Measurements from ENCODE around the gene PSMB4. TPM values are rescaled to one million over a fixed set of nuclear protein-coding genes. Genes with fewer than 3 reads are reported as not detected.

Gene PSMB4
- total and polyA plus RNA-seq, 2 experiments from 2014 or later, result 348 to 417 TPM

- Histone ChIP-seq H3K27me3 (ENCODE audit: insufficient read depth) (no peaks in the 10 kb centered on the region), H3F3A (replicated peaks; ENCODE audit: low read depth) (no peaks in the 10 kb centered on the region; the same call in 1 of the 2 replicates), H3K4me1 (ENCODE audit: insufficient read depth) (no peaks in the 10 kb centered on the region), H4K20me1 (replicated peaks; ENCODE audit: insufficient read depth) (peaks cover 24% of the 10 kb centered on the region), H3K4me3 (no peak overlapping the region), H3K36me3 (ENCODE audit: insufficient read depth) (peaks cover 41% of the 10 kb centered on the region), H3K27ac (ENCODE audit: low read depth) (no peak overlapping the region), H2AFZ (no peak overlapping the region), H3K79me2 (replicated peaks; ENCODE audit: insufficient read depth) (no peaks in the 10 kb centered on the region), H3K4me2 (no peak overlapping the region), H3K9me2 (ENCODE audit: insufficient read depth) (no peaks in the 10 kb centered on the region)
- H3K4me1 Mint-ChIP-seq, result no peaks in the 10 kb centered on the region
- H3K36me3 Mint-ChIP-seq (ENCODE audit: low read depth), result peaks cover 80% of the 10 kb centered on the region
- H3K27ac Mint-ChIP-seq, result no peak overlapping the region
- ATAC-seq (no peak), DNase-seq (ENCODE audit: low spot score) (no peak)
- H3K27me3 Mint-ChIP-seq (ENCODE audit: insufficient read depth, low read depth, poor library complexity), result peaks cover 5% of the 10 kb centered on the region
- TF ChIP-seq NANOG (IDR thresholded peaks at IDR 0.05; ENCODE audit: borderline replicate concordance) (no peak), STAT1 (IDR thresholded peaks at IDR 0.05; ENCODE audit: unreplicated experiment) (no peak), JUNB (IDR thresholded peaks at IDR 0.05; ENCODE audit: unreplicated experiment) (no peak), ZNF462 (CRISPR knock-in tag; IDR thresholded peaks at IDR 0.05) (no peak), ZNF331 (CRISPR knock-in tag; IDR thresholded peaks at IDR 0.05; ENCODE audit: low read depth) (no peak), CREB1 (CRISPR knock-in tag; IDR thresholded peaks at IDR 0.05; ENCODE audit: low read depth) (no peak), ZNF114 (CRISPR knock-in tag; IDR thresholded peaks at IDR 0.05) (no peak), EZH2phosphoT487 (IDR thresholded peaks at IDR 0.05; ENCODE audit: unreplicated experiment) (no peak), EZH2 (IDR thresholded peaks at IDR 0.05; ENCODE audit: low read depth, unreplicated experiment) (no peak), POLR2AphosphoS5 (IDR thresholded peaks at IDR 0.05; ENCODE audit: low read depth) (no peak), REST (IDR thresholded peaks at IDR 0.05; ENCODE audit: unreplicated experiment) (no peak), ETS1 (IDR thresholded peaks at IDR 0.05) (no peak), CTCF (conservative IDR thresholded peaks at IDR 0.05; ENCODE audit: low read depth in 2 of 2) (no peak)
- no peaks in the 10 kb centered on the region for H3K9me3 Mint-ChIP-seq
- H3K4me3 Mint-ChIP-seq, result no peak overlapping the region
Observed at GRCh38 chr1:151419819-151420218, 20.4 kb downstream of the PSMB4 start.

Measured in GM23338 (cell line).